Endothelial cell of umbilical vein (primary cell): Measurements from ENCODE around the gene TRIM69.
A peak's percentile ranks its signal among the peaks of the same experiment; 100 is the strongest.

Experiments used
- CTCF ChIP-seq, 2 donors: IDR thresholded peaks; 1 replicate in 1 of 2; 2 replicates in 1 of 2; pipeline ENCODE4 v1.5.1; 2011; ENCODE audit warnings: low read length in 2 of 2, mild to moderate bottlenecking in 2 of 2, moderate library complexity in 2 of 2, control low read depth in 1 of 2, inconsistent platforms in 1 of 2, low read depth in 1 of 2; ENCODE audit not compliant: insufficient read depth in 1 of 2; ENCODE audit errors: extremely low read depth in 1 of 2
- EZH2 ChIP-seq: IDR thresholded peaks from 2 replicates; pipeline ENCODE4 v1.6.1; 2012; ENCODE audit warnings: borderline replicate concordance, low read depth, mild to moderate bottlenecking, moderate library complexity, low read length, inconsistent platforms; ENCODE audit not compliant: severe bottlenecking
- GATA2 ChIP-seq: IDR thresholded peaks from 2 replicates; pipeline ENCODE4 v1.7.0; 2011; ENCODE audit warnings: low read depth, mild to moderate bottlenecking, moderate library complexity, mixed read lengths, low read length; ENCODE audit not compliant: insufficient read length, insufficient read depth
- POLR2A ChIP-seq: IDR thresholded peaks from 2 replicates; pipeline ENCODE4 v1.6.1; 2012; ENCODE audit warnings: low read depth, mild to moderate bottlenecking, control low read depth, low read length
- TF ChIP-seq, protein P1 (sequence below): IDR thresholded peaks from 2 replicates; pipeline ENCODE4 v1.6.1; 2011; ENCODE audit not compliant: insufficient read depth, insufficient read length

DNA sequence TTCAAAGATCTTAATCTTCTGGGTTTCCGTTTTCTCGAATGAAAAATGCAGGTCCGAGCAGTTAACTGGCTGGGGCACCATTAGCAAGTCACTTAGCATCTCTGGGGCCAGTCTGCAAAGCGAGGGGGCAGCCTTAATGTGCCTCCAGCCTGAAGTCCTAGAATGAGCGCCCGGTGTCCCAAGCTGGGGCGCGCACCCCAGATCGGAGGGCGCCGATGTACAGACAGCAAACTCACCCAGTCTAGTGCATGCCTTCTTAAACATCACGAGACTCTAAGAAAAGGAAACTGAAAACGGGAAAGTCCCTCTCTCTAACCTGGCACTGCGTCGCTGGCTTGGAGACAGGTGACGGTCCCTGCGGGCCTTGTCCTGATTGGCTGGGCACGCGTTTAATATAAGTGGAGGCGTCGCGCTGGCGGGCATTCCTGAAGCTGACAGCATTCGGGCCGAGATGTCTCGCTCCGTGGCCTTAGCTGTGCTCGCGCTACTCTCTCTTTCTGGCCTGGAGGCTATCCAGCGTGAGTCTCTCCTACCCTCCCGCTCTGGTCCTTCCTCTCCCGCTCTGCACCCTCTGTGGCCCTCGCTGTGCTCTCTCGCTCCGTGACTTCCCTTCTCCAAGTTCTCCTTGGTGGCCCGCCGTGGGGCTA, 25.1 kb upstream of the TRIM69 start, which contains the start of the genes B2M and PATL2:
- no peak for TF ChIP-seq CTCF (IDR thresholded peaks at IDR 0.05; ENCODE audit: extremely low read depth in 1 of 2, insufficient read depth in 1 of 2, low read depth in 1 of 2, low read length in 2 of 2)
- peak; percentile 60 for TF ChIP-seq GATA2
- TF ChIP-seq EZH2, result no peak
- peak; percentile 100 for TF ChIP-seq POLR2A
- TF ChIP-seq, protein P1, sequence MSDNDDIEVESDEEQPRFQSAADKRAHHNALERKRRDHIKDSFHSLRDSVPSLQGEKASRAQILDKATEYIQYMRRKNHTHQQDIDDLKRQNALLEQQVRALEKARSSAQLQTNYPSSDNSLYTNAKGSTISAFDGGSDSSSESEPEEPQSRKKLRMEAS, result no peak
